Measurements from ENCODE around the gene PSMB5.

- TF ChIP-seq POLR2A (IDR thresholded peaks at IDR 0.05), result no peak
- TF ChIP-seq, protein P1, sequence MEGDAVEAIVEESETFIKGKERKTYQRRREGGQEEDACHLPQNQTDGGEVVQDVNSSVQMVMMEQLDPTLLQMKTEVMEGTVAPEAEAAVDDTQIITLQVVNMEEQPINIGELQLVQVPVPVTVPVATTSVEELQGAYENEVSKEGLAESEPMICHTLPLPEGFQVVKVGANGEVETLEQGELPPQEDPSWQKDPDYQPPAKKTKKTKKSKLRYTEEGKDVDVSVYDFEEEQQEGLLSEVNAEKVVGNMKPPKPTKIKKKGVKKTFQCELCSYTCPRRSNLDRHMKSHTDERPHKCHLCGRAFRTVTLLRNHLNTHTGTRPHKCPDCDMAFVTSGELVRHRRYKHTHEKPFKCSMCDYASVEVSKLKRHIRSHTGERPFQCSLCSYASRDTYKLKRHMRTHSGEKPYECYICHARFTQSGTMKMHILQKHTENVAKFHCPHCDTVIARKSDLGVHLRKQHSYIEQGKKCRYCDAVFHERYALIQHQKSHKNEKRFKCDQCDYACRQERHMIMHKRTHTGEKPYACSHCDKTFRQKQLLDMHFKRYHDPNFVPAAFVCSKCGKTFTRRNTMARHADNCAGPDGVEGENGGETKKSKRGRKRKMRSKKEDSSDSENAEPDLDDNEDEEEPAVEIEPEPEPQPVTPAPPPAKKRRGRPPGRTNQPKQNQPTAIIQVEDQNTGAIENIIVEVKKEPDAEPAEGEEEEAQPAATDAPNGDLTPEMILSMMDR (IDR thresholded peaks at IDR 0.05), result no peak
Measured at GRCh38 chr14:22977684-22978486, 56.8 kb downstream of the PSMB5 start.
